ENCODE data around the gene NUP93. TPM values are rescaled to one million over a fixed set of nuclear protein-coding genes. Genes with fewer than 3 reads are reported as not detected.

The NUP93 gene
- total RNA-seq, 1 donor from 2014 or later, result 60.2 TPM

GRCh38 chr16:56726283-56726682, 3.6 kb upstream of the NUP93 start:
- no peak for DNase-seq (ENCODE audit: low read depth)
- H3K4me3 ChIP-seq (ENCODE audit: low read depth, low read length), result no peak overlapping the region
- TF ChIP-seq, protein P1, sequence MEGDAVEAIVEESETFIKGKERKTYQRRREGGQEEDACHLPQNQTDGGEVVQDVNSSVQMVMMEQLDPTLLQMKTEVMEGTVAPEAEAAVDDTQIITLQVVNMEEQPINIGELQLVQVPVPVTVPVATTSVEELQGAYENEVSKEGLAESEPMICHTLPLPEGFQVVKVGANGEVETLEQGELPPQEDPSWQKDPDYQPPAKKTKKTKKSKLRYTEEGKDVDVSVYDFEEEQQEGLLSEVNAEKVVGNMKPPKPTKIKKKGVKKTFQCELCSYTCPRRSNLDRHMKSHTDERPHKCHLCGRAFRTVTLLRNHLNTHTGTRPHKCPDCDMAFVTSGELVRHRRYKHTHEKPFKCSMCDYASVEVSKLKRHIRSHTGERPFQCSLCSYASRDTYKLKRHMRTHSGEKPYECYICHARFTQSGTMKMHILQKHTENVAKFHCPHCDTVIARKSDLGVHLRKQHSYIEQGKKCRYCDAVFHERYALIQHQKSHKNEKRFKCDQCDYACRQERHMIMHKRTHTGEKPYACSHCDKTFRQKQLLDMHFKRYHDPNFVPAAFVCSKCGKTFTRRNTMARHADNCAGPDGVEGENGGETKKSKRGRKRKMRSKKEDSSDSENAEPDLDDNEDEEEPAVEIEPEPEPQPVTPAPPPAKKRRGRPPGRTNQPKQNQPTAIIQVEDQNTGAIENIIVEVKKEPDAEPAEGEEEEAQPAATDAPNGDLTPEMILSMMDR (IDR thresholded peaks at IDR 0.05; ENCODE audit: insufficient read depth, low read length, poor library complexity, severe bottlenecking), result no peak
- no peaks in the 10 kb centered on the region for H3K27me3 ChIP-seq (ENCODE audit: control insufficient read depth, insufficient read depth, low read length)
- no peaks in the 10 kb centered on the region for H3K36me3 ChIP-seq (ENCODE audit: control insufficient read depth, insufficient read depth, low read length)

DNA sequence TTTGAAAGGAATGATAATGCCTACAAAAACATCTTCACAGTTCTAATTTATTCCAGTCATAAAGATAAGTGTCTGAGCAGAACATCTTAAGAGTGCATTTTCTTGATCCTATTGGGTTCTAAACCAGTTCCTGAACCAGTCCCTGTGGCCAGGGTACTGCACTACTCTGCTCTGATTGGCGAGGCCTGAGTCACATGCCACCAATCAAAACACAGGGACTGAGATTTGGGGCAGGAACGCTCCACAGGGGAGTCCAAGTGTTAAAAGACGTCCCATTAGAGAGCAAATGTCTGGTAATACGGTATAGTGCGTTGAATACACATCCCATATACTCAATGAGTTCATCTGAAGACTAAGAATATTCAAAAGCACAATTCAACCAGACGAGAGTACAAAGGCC, 3.0 kb upstream of the NUP93 start:
- no peak for DNase-seq (ENCODE audit: low read depth)
- Histone ChIP-seq H3K36me3 (ENCODE audit: control insufficient read depth, insufficient read depth, low read length) (no peaks in the 10 kb centered on the region), H3K27me3 (ENCODE audit: control insufficient read depth, insufficient read depth, low read length) (no peaks in the 10 kb centered on the region), H3K4me3 (ENCODE audit: low read depth, low read length) (no peak overlapping the region)
- TF ChIP-seq, protein P1 (IDR thresholded peaks at IDR 0.05; ENCODE audit: insufficient read depth, low read length, poor library complexity, severe bottlenecking), result no peak

- Histone ChIP-seq H3K4me3 (ENCODE audit: low read depth, low read length) (no peak overlapping the region), H3K27me3 (ENCODE audit: control insufficient read depth, insufficient read depth, low read length) (no peaks in the 10 kb centered on the region), H3K36me3 (ENCODE audit: control insufficient read depth, insufficient read depth, low read length) (no peaks in the 10 kb centered on the region)
- TF ChIP-seq, protein P1 (IDR thresholded peaks at IDR 0.05; ENCODE audit: insufficient read depth, low read length, poor library complexity, severe bottlenecking), result no peak
- no peak for DNase-seq (ENCODE audit: low read depth)
Measured at GRCh38 chr16:56728027-56728426, 1.9 kb upstream of the NUP93 start.

DNA sequence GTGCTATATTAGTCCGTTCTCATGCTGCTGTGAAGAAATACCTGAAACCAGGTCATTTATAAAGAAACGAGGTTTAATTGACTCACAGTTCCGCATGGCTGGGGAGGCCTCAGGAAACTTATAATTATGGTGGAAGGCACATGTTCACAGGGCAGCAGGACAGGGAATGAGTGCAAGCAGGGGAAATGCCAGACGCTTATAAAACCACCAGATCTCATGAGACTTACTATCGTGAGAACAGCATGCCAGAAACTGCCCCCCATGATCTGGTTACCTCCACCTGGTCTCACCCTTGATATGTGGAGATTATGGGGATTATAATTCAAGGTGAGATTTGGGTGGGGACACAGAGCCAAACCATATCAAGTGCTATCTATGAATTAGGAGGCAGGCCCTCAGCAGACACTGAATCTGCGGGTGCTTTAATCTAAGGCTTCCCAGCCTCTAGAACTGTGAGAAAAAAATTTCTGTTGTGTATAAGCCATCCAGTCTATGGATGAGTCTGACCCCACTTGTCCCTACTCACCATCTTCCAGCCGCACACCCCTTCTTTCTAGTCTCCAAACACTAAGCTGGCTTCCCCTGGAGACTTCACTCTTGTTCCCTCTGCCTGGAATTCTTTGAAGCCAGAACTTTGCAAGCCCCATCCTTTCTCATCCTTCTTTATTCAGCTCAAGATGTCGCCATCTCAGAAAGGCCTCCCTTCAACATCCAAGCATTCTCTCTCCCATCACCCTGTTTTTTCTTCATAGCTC, 772 bp upstream of the NUP93 start:
- TF ChIP-seq, protein P1 (IDR thresholded peaks at IDR 0.05; ENCODE audit: insufficient read depth, low read length, poor library complexity, severe bottlenecking), result no peak
- peak overlapping the region; percentile 65 for H3K4me3 ChIP-seq (ENCODE audit: low read depth, low read length)
- H3K36me3 ChIP-seq (ENCODE audit: control insufficient read depth, insufficient read depth, low read length), result no peaks in the 10 kb centered on the region
- H3K27me3 ChIP-seq (ENCODE audit: control insufficient read depth, insufficient read depth, low read length), result no peaks in the 10 kb centered on the region
- DNase-seq (ENCODE audit: low read depth), result no peak

DNA sequence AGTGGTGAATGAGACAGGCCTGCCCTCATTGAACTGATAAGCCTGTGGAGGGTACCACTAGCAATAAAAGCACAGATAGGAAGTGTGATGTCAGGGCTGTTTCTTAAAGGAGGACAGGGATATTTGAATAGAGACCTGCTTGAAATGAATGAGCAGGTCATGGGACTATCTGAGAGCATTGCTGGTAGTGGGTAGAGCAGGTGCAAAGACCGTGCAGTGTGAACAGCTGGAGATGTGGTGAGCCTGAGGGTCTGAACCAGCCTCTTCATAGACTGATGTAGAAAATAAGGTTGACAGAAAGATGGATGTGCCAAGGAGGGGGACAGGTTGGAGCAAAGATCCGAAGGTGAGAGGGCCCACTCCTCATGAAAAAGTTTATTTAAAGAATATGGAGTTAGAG, 2.4 kb downstream of the NUP93 start:
- TF ChIP-seq, protein P1 (IDR thresholded peaks at IDR 0.05; ENCODE audit: insufficient read depth, low read length, poor library complexity, severe bottlenecking), result no peak
- DNase-seq (ENCODE audit: low read depth), result no peak
- no peak overlapping the region for H3K4me3 ChIP-seq (ENCODE audit: low read depth, low read length)
- no peaks in the 10 kb centered on the region for H3K27me3 ChIP-seq (ENCODE audit: control insufficient read depth, insufficient read depth, low read length)
- H3K36me3 ChIP-seq (ENCODE audit: control insufficient read depth, insufficient read depth, low read length), result no peaks in the 10 kb centered on the region

DNA sequence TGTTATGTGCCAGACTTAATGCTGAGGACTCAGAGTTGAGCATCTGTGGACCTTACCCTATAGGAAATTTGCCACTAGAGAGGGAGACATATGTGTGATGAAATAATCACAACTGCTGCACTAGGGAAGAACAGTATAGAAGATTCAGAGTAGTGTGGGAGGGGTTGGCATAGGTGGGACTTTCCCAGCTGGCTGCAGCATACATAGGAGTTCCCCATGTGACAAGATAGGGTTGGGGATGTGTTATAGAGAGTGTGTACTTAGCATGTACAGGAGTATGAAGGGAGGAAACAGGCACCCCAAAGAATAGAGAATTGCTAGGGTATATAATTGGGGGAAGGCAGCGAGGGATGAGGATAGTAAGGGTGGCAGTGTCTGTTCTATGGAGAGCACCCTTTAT, 2.9 kb downstream of the NUP93 start:
- DNase-seq (ENCODE audit: low read depth), result no peak
- Histone ChIP-seq H3K27me3 (ENCODE audit: control insufficient read depth, insufficient read depth, low read length) (no peaks in the 10 kb centered on the region), H3K4me3 (ENCODE audit: low read depth, low read length) (no peak overlapping the region), H3K36me3 (ENCODE audit: control insufficient read depth, insufficient read depth, low read length) (no peaks in the 10 kb centered on the region)
- TF ChIP-seq, protein P1 (IDR thresholded peaks at IDR 0.05; ENCODE audit: insufficient read depth, low read length, poor library complexity, severe bottlenecking), result no peak

All from kidney epithelial cell (primary cell).